ENCODE data around the gene OSBP2. TPM values are rescaled to one million over a fixed set of nuclear protein-coding genes. Genes with fewer than 3 reads are reported as not detected.

OSBP2 gene
- total and polyA plus RNA-seq, 9 donors: 1.3 to 5.1 (median 1.4) TPM

DNA sequence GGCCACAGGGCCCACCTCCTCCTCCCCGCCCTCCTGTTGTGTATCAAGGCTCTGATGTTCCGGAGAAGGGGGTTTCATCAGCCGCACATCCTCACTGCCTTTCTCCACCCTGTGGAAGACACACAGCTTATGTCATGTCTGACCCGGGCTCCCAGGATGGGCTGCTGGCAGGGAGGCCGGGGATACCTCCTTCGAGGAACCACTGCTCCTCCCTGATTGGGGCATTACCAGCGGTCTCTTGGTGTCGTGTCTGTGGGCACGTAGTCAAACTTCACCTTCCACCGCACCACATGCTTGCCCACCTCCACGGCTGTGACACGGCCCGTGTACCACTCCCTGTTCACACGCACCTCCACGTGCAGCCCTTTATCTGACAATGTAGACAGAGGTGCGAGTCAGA lies 238.0 kb downstream of the OSBP2 start:
- H3K36me3 ChIP-seq: no peaks in the 10 kb centered on the region
- 90 to 93% (median 91%) methylated on average over 16 of the region's 16 CpGs for WGBS, 3 donors

DNA sequence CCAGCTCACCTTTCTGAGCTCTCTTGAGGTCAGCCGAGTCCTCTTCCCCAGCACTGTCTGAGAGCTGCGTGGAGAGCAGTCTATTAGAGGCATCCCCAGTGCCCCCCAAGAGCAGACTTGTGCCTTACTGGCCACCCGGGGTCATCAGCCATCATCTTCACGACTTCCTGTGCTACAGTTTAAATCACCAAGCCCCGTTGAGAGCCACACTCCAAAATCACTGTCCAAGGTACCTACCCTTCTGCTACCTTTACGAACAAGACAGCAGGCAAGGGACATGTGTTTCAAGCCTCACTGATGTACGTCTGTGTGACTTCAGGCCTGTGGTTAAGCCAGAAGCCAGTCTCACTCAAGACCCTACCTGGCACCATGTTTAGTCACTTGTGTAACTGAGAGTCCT lies 238.8 kb downstream of the OSBP2 start:
- TF ChIP-seq EP300 (IDR thresholded peaks at IDR 0.05): no peak
- TF ChIP-seq, protein P1, sequence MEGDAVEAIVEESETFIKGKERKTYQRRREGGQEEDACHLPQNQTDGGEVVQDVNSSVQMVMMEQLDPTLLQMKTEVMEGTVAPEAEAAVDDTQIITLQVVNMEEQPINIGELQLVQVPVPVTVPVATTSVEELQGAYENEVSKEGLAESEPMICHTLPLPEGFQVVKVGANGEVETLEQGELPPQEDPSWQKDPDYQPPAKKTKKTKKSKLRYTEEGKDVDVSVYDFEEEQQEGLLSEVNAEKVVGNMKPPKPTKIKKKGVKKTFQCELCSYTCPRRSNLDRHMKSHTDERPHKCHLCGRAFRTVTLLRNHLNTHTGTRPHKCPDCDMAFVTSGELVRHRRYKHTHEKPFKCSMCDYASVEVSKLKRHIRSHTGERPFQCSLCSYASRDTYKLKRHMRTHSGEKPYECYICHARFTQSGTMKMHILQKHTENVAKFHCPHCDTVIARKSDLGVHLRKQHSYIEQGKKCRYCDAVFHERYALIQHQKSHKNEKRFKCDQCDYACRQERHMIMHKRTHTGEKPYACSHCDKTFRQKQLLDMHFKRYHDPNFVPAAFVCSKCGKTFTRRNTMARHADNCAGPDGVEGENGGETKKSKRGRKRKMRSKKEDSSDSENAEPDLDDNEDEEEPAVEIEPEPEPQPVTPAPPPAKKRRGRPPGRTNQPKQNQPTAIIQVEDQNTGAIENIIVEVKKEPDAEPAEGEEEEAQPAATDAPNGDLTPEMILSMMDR (IDR thresholded peaks at IDR 0.05): no peak
- intact Hi-C loops (cut with DNase I): no loop called here
- Histone ChIP-seq H3K27me3 (no peaks in the 10 kb centered on the region), H3K4me1 (ENCODE audit: insufficient read depth) (no peaks in the 10 kb centered on the region), H3K4me3 (no peak overlapping the region), H3K9me3 (no peaks in the 10 kb centered on the region), H3K27ac (no peak overlapping the region), H3K36me3 (no peaks in the 10 kb centered on the region)
- WGBS, 3 donors: 62 to 66% (median 65%) methylated on average over 7 of the region's 7 CpGs
- DNase-seq: no peak

More for the DNA sequence above, 238.0 kb downstream of the OSBP2 start:
- Histone ChIP-seq H3K27ac (no peak overlapping the region), H3K9me3 (no peaks in the 10 kb centered on the region), H3K4me3 (no peak overlapping the region), H3K4me1 (ENCODE audit: insufficient read depth) (no peaks in the 10 kb centered on the region), H3K27me3 (no peaks in the 10 kb centered on the region)
- TF ChIP-seq POLR2A (IDR thresholded peaks at IDR 0.05): no peak
- TF ChIP-seq EP300 (IDR thresholded peaks at IDR 0.05): no peak
- TF ChIP-seq, protein P1 (IDR thresholded peaks at IDR 0.05): no peak
- intact Hi-C loops (cut with DNase I): no loop called here
- no peak for DNase-seq

DNA sequence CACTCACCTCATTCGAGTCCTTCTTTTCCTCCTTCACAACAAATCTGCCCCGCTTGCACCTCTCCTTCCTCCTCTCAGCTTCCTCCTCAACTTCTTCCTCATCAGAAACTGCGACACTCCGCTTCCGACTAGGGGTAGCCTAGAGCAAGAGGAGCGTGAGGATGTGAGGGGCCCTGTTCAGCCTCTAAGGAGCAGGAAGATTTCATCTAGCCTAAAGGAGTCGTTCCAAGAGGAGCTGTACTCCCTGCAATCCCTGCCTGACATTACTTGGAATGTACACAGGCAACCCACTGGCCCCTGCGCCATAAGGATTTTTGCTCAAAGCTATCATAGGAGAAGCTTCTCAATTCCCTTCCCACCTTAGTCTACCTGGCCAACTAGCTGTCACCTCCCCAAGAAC lies 239.4 kb downstream of the OSBP2 start:
- Histone ChIP-seq H3K36me3 (no peaks in the 10 kb centered on the region), H3K4me3 (no peak overlapping the region), H3K27ac (no peak overlapping the region), H3K9me3 (no peaks in the 10 kb centered on the region), H3K4me1 (ENCODE audit: insufficient read depth) (no peaks in the 10 kb centered on the region), H3K27me3 (no peaks in the 10 kb centered on the region)
- intact Hi-C loops (cut with DNase I): no loop called here
- TF ChIP-seq, protein P1 (IDR thresholded peaks at IDR 0.05): no peak
- no peak for TF ChIP-seq POLR2A (IDR thresholded peaks at IDR 0.05)
- no peak for TF ChIP-seq EP300 (IDR thresholded peaks at IDR 0.05)
- DNase-seq: no peak
- WGBS, 3 donors: 91 to 94% (median 93%) methylated on average over 8 of the region's 8 CpGs

DNA sequence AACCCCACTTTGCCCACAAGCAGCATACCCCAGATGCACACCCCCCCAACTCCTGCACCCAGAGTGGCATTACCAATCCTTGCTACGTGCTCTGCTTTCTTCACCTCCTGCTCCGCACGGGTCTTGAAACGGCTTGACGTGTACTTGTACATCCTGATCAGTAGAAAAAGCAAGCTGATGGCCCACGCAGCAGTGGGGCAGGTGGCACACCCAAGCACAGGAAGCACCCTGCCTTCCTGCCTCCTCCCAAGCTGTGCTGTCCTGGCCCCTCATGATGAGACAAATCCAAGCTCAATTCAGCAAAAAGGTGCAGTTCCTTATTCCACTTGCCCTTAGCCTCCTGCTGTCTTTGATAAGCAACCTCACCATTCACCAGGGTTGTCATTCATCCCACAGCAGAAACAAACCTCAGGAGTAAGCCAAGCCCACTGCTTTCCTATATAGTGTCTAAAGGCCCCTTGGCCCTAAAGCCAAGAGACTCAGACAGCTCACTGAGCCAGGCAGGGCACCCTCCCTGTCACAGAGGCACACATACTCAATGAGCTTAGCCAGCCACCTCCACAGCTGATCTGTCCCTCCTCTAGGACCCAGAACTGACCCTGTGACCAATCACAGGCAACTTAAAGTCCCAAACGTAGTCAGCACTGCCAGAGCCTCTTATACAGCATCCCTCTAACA lies 246.2 kb downstream of the OSBP2 start:
- TF ChIP-seq POLR2A (IDR thresholded peaks at IDR 0.05) (no peak), EP300 (IDR thresholded peaks at IDR 0.05) (no peak)
- TF ChIP-seq, protein P1 (IDR thresholded peaks at IDR 0.05): no peak
- Histone ChIP-seq H3K4me1 (ENCODE audit: insufficient read depth) (no peaks in the 10 kb centered on the region), H3K27me3 (no peaks in the 10 kb centered on the region), H3K9me3 (no peaks in the 10 kb centered on the region), H3K36me3 (no peaks in the 10 kb centered on the region), H3K27ac (no peak overlapping the region), H3K4me3 (no peak overlapping the region)
- WGBS, 3 donors: 84 to 87% (median 84%) methylated on average over 7 of the region's 7 CpGs
- intact Hi-C loops (cut with DNase I): no loop called here
- no peak for DNase-seq
